Calu3 (cell line): ENCODE measurements around the gene ACADSB. TPM values are rescaled to one million over a fixed set of nuclear protein-coding genes. Genes with fewer than 3 reads are reported as not detected.

Experiments
- BruUV-seq: library from RNA; stranded (reverse); fragments of 400-500 nt; replicated peaks from 2 replicates; lab custom pipeline; 2021; lab: Mats Ljungman, UMichigan
- CTCF ChIA-PET: fragments of 300-600 bp; sonication (Branson Sonifier 250); formaldehyde crosslinking; loops from one replicate; lab custom pipeline; 2022; ENCODE audit warnings: antibody characterized with exemption; lab: Charles Lee
- DNase-seq: peaks from one replicate; pipeline ENCODE4 v3.0.0; 2022
- H3K27ac Mint-ChIP-seq: one replicate; pipeline ENCODE4 v1.8.0; 2022; ENCODE audit warnings: mixed read lengths; ENCODE audit not compliant: unreplicated experiment
- H3K27me3 Mint-ChIP-seq: one replicate; pipeline ENCODE4 v1.8.0; 2022; ENCODE audit warnings: mixed read lengths; ENCODE audit not compliant: unreplicated experiment
- H3K36me3 Mint-ChIP-seq: one replicate; pipeline ENCODE4 v1.8.0; 2022; ENCODE audit warnings: mild to moderate bottlenecking, moderate library complexity, mixed read lengths; ENCODE audit not compliant: insufficient read depth, unreplicated experiment
- H3K4me1 Mint-ChIP-seq: one replicate; pipeline ENCODE4 v1.8.0; 2022; ENCODE audit warnings: mild to moderate bottlenecking, low read depth, mixed read lengths; ENCODE audit not compliant: unreplicated experiment
- H3K4me3 Mint-ChIP-seq: one replicate; pipeline ENCODE4 v1.8.0; 2022; ENCODE audit warnings: mild to moderate bottlenecking, low read depth, moderate library complexity, mixed read lengths; ENCODE audit not compliant: unreplicated experiment
- H3K9me3 Mint-ChIP-seq: one replicate; pipeline ENCODE4 v1.8.0; 2022; ENCODE audit warnings: low read depth, mixed read lengths; ENCODE audit not compliant: unreplicated experiment
- CTCF ChIP-seq: fragments of 200-600 bp; IDR thresholded peaks from one replicate; pipeline ENCODE4 v1.8.0; 2022; ENCODE audit warnings: antibody characterized with exemption; ENCODE audit not compliant: unreplicated experiment
- intact Hi-C: fragments of 100-400 bp; cut with micrococcal nuclease; formaldehyde crosslinking; loops from one replicate; pipeline ENCODE4 v1.10.0; 2022; ENCODE audit not compliant: unreplicated experiment
- total RNA-seq: library from RNA; stranded (reverse); gene quantifications from 2 replicates; pipeline ENCODE4 v1.2.3, GENCODE V29; 2022

ACADSB gene
- total RNA-seq, 1 experiment from 2014 or later, result 11.3 TPM

- H3K36me3 Mint-ChIP-seq, result no peaks in the 10 kb centered on the region
- TF ChIP-seq CTCF, result no peak
- H3K4me1 Mint-ChIP-seq, result no peaks in the 10 kb centered on the region
- CTCF ChIA-PET, result no interaction called here
- H3K27me3 Mint-ChIP-seq, result no peaks in the 10 kb centered on the region
- intact Hi-C loops, result no loop called here
- H3K4me3 Mint-ChIP-seq, result no peak overlapping the region
- no TSS peak for BruUV-seq
- H3K27ac Mint-ChIP-seq, result no peak overlapping the region
- no peak for DNase-seq
- no peaks in the 10 kb centered on the region for H3K9me3 Mint-ChIP-seq
Measured at GRCh38 chr10:123019941-123020703, 11.3 kb downstream of the ACADSB start.

- Mint-ChIP-seq H3K27me3 (no peaks in the 10 kb centered on the region), H3K9me3 (no peaks in the 10 kb centered on the region), H3K4me3 (no peak overlapping the region), H3K36me3 (no peaks in the 10 kb centered on the region), H3K4me1 (no peaks in the 10 kb centered on the region), H3K27ac (no peak overlapping the region)
- BruUV-seq, result no TSS peak
- DNase-seq, result no peak
- CTCF ChIA-PET, result no interaction called here
- intact Hi-C loops, result no loop called here
- TF ChIP-seq CTCF, result peak; percentile 22
Measured at GRCh38 chr10:123021517-123021916, 12.7 kb downstream of the ACADSB start.

GRCh38 chr10:123024540-123024939 lies 15.7 kb downstream of the ACADSB start:
- Mint-ChIP-seq H3K36me3 (no peaks in the 10 kb centered on the region), H3K9me3 (no peaks in the 10 kb centered on the region), H3K27me3 (no peaks in the 10 kb centered on the region), H3K4me3 (no peak overlapping the region), H3K27ac (no peak overlapping the region), H3K4me1 (no peaks in the 10 kb centered on the region)
- intact Hi-C loops, result no loop called here
- no peak for TF ChIP-seq CTCF
- BruUV-seq, result no TSS peak
- CTCF ChIA-PET, result no interaction called here
- DNase-seq, result no peak

- BruUV-seq, result no TSS peak
- no peak for TF ChIP-seq CTCF
- H3K4me3 Mint-ChIP-seq, result no peak overlapping the region
- H3K4me1 Mint-ChIP-seq, result no peaks in the 10 kb centered on the region
- intact Hi-C loops, result no loop called here
- no peaks in the 10 kb centered on the region for H3K9me3 Mint-ChIP-seq
- no peak for DNase-seq
- H3K27ac Mint-ChIP-seq, result no peak overlapping the region
- no peaks in the 10 kb centered on the region for H3K27me3 Mint-ChIP-seq
- H3K36me3 Mint-ChIP-seq, result no peaks in the 10 kb centered on the region
- CTCF ChIA-PET, result no interaction called here
Measured at GRCh38 chr10:123026302-123026701, 17.5 kb downstream of the ACADSB start.
